DMS79 (cell line): ENCODE measurements around the gene CCDC149.
A peak's percentile ranks its signal among the peaks of the same experiment; 100 is the strongest.

Experiments used
- DNase-seq: peaks from one replicate; lab custom pipeline; 2025; lab: John Stamatoyannopoulos, UW

Gene CCDC149

GRCh38 chr4:24912252-24913118 is at the start of gene CCDC149:
Gene CCDC149, minus strand, starts transcription at chr4:24913042. Its CDS starts 178 bp downstream, at chr4:24912864.
- DNase-seq, result peak; percentile 84

GRCh38 chr4:24957886-24958285 is 45.0 kb upstream of the CCDC149 start:
- DNase-seq, result no peak

GRCh38 chr4:24956763-24957162 is 43.9 kb upstream of the CCDC149 start:
- no peak for DNase-seq

DNA sequence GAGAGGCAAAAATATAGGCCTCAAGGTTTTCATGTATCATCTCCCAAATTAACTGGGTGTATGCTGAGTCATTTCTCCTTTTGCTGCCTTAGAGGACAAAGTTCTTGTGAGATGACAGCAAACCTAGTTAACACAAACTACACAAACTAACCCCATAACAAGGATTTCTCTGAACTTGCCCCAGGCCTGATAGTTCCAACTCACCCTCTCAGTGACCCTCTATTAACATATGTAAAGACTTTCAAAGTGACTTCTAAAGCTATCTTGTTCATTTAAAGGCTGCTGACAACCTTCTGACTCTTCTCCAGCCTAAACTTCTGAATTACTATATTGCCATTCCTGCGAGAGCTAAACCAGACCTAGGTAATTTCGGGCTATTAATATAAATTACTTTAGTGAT is 43.2 kb upstream of the CCDC149 start:
- DNase-seq, result no peak

- DNase-seq, result no peak
These were observed 39.8 kb upstream of the CCDC149 start for GRCh38 chr4:24952667-24953066.

- no peak for DNase-seq
These were observed 37.1 kb upstream of the CCDC149 start for GRCh38 chr4:24949970-24950369.

- no peak for DNase-seq
These were observed 25.1 kb upstream of the CCDC149 start for GRCh38 chr4:24937917-24938281.

GRCh38 chr4:24937176-24937916 is 24.5 kb upstream of the CCDC149 start:
- DNase-seq, result no peak

GRCh38 chr4:24935856-24936255 is 23.0 kb upstream of the CCDC149 start:
- DNase-seq, result no peak

DNA sequence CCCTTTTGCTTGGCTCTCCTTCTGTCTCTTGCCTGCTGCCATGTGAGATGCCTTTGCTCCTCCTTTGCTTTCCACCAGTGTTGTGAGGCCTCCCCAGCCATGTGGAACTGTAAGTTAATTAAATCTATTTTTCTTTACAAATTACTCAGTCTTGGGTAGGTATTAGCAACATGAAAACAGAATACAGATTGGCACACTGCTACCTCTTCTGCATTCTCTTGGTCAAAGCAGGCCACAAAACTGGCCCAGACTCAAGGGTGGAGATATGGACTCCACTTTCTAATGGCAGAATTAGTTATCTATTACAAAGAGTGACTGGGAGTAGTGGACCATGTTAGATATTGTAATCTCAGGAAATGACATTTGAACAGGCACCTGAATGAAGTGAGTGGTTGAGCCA is 21.5 kb upstream of the CCDC149 start:
- no peak for DNase-seq

GRCh38 chr4:24933684-24934275 is 20.9 kb upstream of the CCDC149 start:
- DNase-seq, result no peak

- no peak for DNase-seq
These were observed 19.8 kb upstream of the CCDC149 start for GRCh38 chr4:24932515-24933225.

DNA sequence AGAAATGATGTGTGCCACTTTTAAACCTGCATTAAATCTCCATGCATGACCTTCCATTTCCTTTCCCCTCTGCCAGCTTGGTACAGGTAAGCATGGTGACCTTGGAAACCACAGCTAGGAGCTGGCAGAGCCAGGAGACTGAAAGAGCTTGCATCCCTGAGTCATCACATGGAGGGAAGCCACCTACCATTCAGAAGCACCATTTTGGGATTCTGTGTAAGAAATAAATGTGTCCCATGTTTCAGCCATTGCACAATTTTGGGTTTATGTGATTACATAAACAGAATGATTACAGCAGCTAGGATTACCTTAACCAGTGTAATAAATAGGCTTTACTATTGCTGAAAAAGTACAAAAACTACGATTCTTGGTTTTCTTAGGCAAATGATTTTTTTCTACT is 17.3 kb upstream of the CCDC149 start:
- no peak for DNase-seq

GRCh38 chr4:24928708-24929107 is 15.9 kb upstream of the CCDC149 start:
- no peak for DNase-seq

DNA sequence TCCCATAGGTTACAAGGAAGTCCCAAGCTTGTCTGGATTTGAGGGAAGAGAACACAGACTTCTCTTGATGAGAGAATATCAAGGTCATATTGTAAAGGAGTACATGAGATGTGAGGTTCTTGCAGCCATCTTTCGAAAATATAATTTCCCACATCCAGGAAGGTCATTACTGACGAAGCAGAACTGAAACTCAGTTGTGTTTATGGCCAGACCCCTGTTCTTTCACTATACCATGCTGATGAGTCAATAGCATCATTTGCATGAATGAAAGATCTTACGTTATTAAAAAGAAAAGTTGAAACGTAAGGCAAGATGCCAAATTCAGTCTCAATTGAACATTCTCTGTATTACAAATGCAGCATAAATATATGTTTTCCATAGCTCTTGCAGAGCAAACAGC is 14.2 kb upstream of the CCDC149 start:
- DNase-seq, result no peak

- DNase-seq, result no peak
These were observed 11.5 kb upstream of the CCDC149 start for GRCh38 chr4:24924309-24924781.

DNA sequence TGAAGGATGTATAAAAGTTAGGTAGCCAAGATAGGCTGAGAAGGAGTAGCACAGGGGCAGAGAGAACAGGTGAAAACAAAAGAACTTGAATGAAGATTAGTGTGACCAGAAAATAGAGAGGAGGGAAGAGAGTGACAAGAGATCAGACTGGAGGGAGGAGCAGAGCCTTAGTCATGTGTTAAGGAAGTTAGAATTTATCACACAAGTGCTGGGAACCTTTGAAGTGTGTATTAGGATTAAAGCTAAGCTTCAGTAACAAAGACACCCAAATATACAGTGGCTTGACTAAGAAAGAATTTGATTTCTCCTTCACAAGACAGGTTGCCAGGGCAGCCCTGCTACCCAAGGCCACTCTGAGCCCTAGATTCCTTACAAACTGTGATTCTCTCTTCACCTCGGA is 10.7 kb upstream of the CCDC149 start:
- DNase-seq, result no peak

DNA sequence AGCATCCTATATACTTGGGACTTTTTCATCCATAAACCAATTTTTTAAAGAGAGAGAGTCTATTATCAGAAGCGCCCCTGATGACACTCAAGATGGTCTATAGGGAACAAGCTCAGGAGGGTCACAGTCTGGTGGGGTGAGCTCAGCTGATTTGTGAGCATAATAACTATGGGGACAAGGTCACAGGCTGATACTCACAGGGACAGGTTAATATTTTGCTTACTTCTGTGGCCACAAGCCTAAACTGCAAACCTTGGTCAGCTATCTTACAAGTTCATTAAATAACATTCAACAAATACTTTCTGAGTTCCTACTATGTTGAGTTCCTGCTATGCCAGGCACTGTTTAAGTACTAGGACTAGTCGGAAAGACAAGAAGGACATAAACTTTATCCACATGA is 10.2 kb upstream of the CCDC149 start:
- no peak for DNase-seq

DNA sequence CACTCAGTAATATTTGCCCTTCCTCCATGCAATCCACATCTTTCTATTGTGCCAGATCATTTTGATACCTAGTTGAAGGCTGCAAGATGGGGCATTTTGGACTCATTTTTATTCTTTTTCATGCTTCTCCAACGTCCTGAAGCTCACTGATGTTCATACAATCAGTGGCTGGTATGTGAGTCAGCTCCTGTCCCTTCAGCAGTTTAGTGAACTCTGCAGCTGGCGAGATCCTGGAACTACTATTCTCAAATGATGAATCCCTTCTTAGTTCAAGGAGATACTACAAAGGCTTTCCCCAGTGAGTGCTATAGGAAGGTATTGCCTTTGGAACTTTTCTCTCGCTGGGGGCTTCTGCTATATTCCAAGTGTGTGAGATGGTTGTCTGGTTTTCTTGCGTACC is 9.6 kb upstream of the CCDC149 start:
- no peak for DNase-seq

- DNase-seq, result no peak
These were observed 8.6 kb upstream of the CCDC149 start for GRCh38 chr4:24921491-24921890.

DNA sequence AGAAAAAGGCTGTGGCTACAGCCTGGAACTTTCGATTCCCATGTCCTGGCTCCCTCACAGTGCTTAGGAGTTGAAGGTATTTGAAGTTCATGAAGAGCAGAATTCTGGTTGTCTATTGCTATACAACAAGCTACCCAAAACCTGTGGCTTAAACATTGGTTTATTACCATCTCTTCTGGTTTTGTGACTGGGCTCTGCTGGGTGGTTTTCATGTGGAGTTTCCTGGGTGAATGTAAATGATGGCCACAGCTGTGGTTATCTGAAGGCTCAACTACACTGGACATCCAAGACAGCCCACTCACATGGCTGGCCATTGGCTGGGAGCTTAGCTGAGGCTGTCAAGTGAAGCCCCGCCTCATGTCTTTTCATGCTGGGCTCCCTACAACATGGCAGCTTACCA is 7.2 kb upstream of the CCDC149 start:
- no peak for DNase-seq
